K562 (cell line): ENCODE results near the gene RBM45.

Experiments
- CCAR2 ChIP-seq: fragments of 200-400 bp; formaldehyde crosslinking; IDR thresholded peaks from 2 replicates; pipeline ENCODE4 v1.6.1; 2017; ENCODE audit warnings: mild to moderate bottlenecking, low read depth, low read length
- EP300 ChIP-seq: IDR thresholded peaks from 2 replicates; pipeline ENCODE4 v1.6.1; 2012; ENCODE audit warnings: low read length, improper control_type of control experiment
- GABPA ChIP-seq: fragments of 200-800 bp; sonication (Bioruptor generic); conservative IDR thresholded peaks from 2 replicates; pipeline ENCODE4 v1.6.1; 2016; ENCODE audit warnings: low read depth, missing genetic modification characterization, missing compliant biosample characterization
- NCOR1 ChIP-seq: fragments of 450-650 bp; IDR thresholded peaks from 2 replicates; pipeline ENCODE4 v1.6.1; 2016; ENCODE audit warnings: mild to moderate bottlenecking, moderate library complexity
- PCBP1 ChIP-seq: fragments of 200-400 bp; formaldehyde crosslinking; IDR thresholded peaks from 2 replicates; pipeline ENCODE4 v1.6.1; 2018; ENCODE audit warnings: mild to moderate bottlenecking, low read depth, low read length; ENCODE audit not compliant: poor library complexity, severe bottlenecking
- POLR2A ChIP-seq: fragments of 450-650 bp; conservative IDR thresholded peaks from 2 replicates; pipeline ENCODE4 v1.6.1; 2016
- PURB ChIP-seq: sonication (generic); formaldehyde crosslinking; IDR thresholded peaks from 2 replicates; pipeline ENCODE4 v1.9.0; 2021; ENCODE audit warnings: low read depth, mild to moderate bottlenecking, missing genetic modification reagents
- RAD21 ChIP-seq, 2 experiments: fragments of 250-450 bp in 1 of 2; fragments of 450-650 bp in 1 of 2; sonication (Bioruptor Pico) in 1 of 2; formaldehyde crosslinking in 1 of 2; IDR thresholded peaks in 1 of 2; conservative IDR thresholded peaks in 1 of 2; 2 replicates each; pipeline versions ENCODE4 v1.4.0 to v1.8.0; 2020 to 2022; ENCODE audit warnings: mild to moderate bottlenecking in 2 of 2, moderate library complexity in 1 of 2
- SIN3B ChIP-seq: fragments of 450-650 bp; IDR thresholded peaks from 2 replicates; pipeline ENCODE4 v1.6.1; 2017; ENCODE audit warnings: low read depth, mild to moderate bottlenecking, moderate library complexity
- ZNF133 ChIP-seq: fragments of 250-450 bp; sonication (Bioruptor Pico); IDR thresholded peaks from 2 replicates; pipeline ENCODE4 v1.4.0; 2020; ENCODE audit warnings: mild to moderate bottlenecking

- no peak for TF ChIP-seq NCOR1
- no peak for TF ChIP-seq EP300
- TF ChIP-seq ZNF133: no peak
- TF ChIP-seq PCBP1: no peak
- TF ChIP-seq CCAR2: no peak
- no peak for TF ChIP-seq PURB
- no peak for TF ChIP-seq SIN3B
- no peak for TF ChIP-seq POLR2A
- TF ChIP-seq GABPA (tag): no peak
- TF ChIP-seq RAD21 (CRISPR knock-in tag; conservative IDR thresholded peaks at IDR 0.05 in 1 of 2, IDR thresholded peaks at IDR 0.05 in 1 of 2): no peak
Measured at GRCh38 chr2:178072000-178072382, 40.2 kb upstream of the RBM45 start.
